Breast epithelium (tissue), 4 donors: ENCODE measurements around the gene PRRT4. TPM values are rescaled to one million over a fixed set of nuclear protein-coding genes. Genes with fewer than 3 reads are reported as not detected.
A peak's percentile ranks its signal among the peaks of the same experiment; 100 is the strongest.

Source experiments
- DNase-seq, 2 donors: peaks; one replicate each; pipeline ENCODE4 v3.0.0-alpha.2; 2019; ENCODE audit warnings: low spot score in 2 of 2
- H3K27ac ChIP-seq, 2 donors: fragments of 200-600 bp; sonication (generic) in 1 of 2; one replicate each; pipeline ENCODE4 v1.5.1; 2016 to 2019; ENCODE audit warnings: mild to moderate bottlenecking in 1 of 2
- H3K27me3 ChIP-seq, 2 donors: fragments of 200-600 bp; sonication (generic) in 1 of 2; one replicate each; pipeline versions ENCODE4 v1.5.1 to v1.6.0; 2017 to 2019; ENCODE audit warnings: control low read depth in 1 of 2, mild to moderate bottlenecking in 1 of 2
- H3K36me3 ChIP-seq: fragments of 200-600 bp; one replicate; pipeline ENCODE4 v1.5.1; 2019
- H3K4me1 ChIP-seq, 2 donors: fragments of 200-600 bp; sonication (generic); one replicate each; pipeline ENCODE4 v1.5.1; 2016 to 2019; ENCODE audit warnings: control low read depth in 1 of 2
- H3K4me3 ChIP-seq, 3 donors: fragments of 200-600 bp; sonication (generic); 1 replicate in 2 of 3; 2 replicates in 1 of 3; pipeline ENCODE4 v1.5.1; 2016 to 2019; ENCODE audit warnings: mild to moderate bottlenecking in 3 of 3, moderate library complexity in 2 of 3
- H3K9me3 ChIP-seq, 2 donors: fragments of 200-600 bp; sonication (generic) in 1 of 2; one replicate each; pipeline ENCODE4 v1.5.1; 2016 to 2019; ENCODE audit warnings: control low read depth in 1 of 2
- CTCF ChIP-seq, 3 donors: fragments of 450-650 bp; IDR thresholded peaks; one replicate each; pipeline ENCODE4 v1.5.1; 2016 to 2017; ENCODE audit warnings: antibody characterized with exemption in 3 of 3, mild to moderate bottlenecking in 3 of 3, moderate library complexity in 3 of 3
- POLR2A ChIP-seq: fragments of 450-650 bp; IDR thresholded peaks from one replicate; pipeline ENCODE4 v1.6.1; 2016; ENCODE audit warnings: antibody characterized with exemption, mild to moderate bottlenecking, moderate library complexity
- POLR2AphosphoS5 ChIP-seq, 3 donors: sonication (generic); formaldehyde crosslinking; IDR thresholded peaks; one replicate each; pipeline ENCODE4 v1.6.1; 2017; ENCODE audit warnings: antibody characterized with exemption in 3 of 3
- intact Hi-C: fragments of 100-400 bp; cut with DNase I; formaldehyde crosslinking; loops from one replicate; pipeline ENCODE4 v1.15.1; 2023; ENCODE audit warnings: low total_unique reads
- total RNA-seq, 3 donors: library from RNA; depleted of rRNA; stranded (reverse); fragments of >200 nt; gene quantifications; one replicate each; pipeline ENCODE4 v1.1.0, GENCODE V29; 2016

The PRRT4 gene
- total RNA-seq, 3 donors from 2014 or later = under 0.01 to 3.8 (median 0.44) TPM

- Histone ChIP-seq H3K27me3 (peaks cover 0 to 35% of the 10 kb centered on the region in 2 donors), H3K9me3 (no peaks in the 10 kb centered on the region), H3K4me3 (no peak overlapping the region), H3K27ac (no peak overlapping the region), H3K36me3 (no peaks in the 10 kb centered on the region), H3K4me1 (no peaks in the 10 kb centered on the region)
- DNase-seq = no peak
- TF ChIP-seq POLR2A (no peak), POLR2AphosphoS5 (IDR thresholded peaks at IDR 0.05) (no peak), CTCF (IDR thresholded peaks at IDR 0.05) (no peak)
- intact Hi-C loops = no loop called here
Measured at GRCh38 chr7:128353610-128354009, 7.9 kb downstream of the PRRT4 start.

- no peak overlapping the region for H3K27ac ChIP-seq
- intact Hi-C loops = no loop called here
- H3K9me3 ChIP-seq = no peaks in the 10 kb centered on the region
- peaks cover 0 to 35% of the 10 kb centered on the region in 2 donors for H3K27me3 ChIP-seq
- H3K4me3 ChIP-seq = no peak overlapping the region
- TF ChIP-seq POLR2A (no peak), POLR2AphosphoS5 (IDR thresholded peaks at IDR 0.05) (no peak), CTCF (IDR thresholded peaks at IDR 0.05) (no peak)
- no peak for DNase-seq
- no peaks in the 10 kb centered on the region for H3K4me1 ChIP-seq
- no peaks in the 10 kb centered on the region for H3K36me3 ChIP-seq
Measured at GRCh38 chr7:128353189-128353588, 8.3 kb downstream of the PRRT4 start.

DNA sequence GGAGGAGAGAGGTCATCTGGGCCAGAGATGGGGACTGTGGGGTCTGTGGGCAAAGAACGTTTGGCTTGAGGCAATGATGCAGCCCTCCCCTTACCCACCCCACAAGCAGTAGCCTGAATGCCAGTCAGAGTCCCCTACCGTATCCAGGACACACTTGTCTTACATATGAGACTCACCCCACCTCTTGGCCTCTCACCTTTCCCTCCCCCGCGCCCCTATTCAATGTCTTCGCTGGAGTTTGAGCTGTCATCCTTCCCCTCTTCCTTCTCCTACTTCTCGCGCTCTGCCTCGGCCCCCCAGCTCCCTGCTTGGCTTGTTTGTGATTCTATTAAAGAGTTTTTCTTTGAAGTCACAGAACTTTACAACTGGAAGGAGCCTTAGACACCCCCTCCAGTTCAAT lies 8.9 kb downstream of the PRRT4 start:
- H3K36me3 ChIP-seq = no peaks in the 10 kb centered on the region
- no peak overlapping the region for H3K27ac ChIP-seq
- no peaks in the 10 kb centered on the region for H3K4me1 ChIP-seq
- no peak for DNase-seq
- intact Hi-C loops = no loop called here
- H3K4me3 ChIP-seq = no peak overlapping the region
- H3K27me3 ChIP-seq = peaks cover 0 to 35% of the 10 kb centered on the region in 2 donors
- H3K9me3 ChIP-seq = no peaks in the 10 kb centered on the region
- no peak for TF ChIP-seq CTCF (IDR thresholded peaks at IDR 0.05)
- TF ChIP-seq POLR2AphosphoS5 (IDR thresholded peaks at IDR 0.05) = no peak

DNA sequence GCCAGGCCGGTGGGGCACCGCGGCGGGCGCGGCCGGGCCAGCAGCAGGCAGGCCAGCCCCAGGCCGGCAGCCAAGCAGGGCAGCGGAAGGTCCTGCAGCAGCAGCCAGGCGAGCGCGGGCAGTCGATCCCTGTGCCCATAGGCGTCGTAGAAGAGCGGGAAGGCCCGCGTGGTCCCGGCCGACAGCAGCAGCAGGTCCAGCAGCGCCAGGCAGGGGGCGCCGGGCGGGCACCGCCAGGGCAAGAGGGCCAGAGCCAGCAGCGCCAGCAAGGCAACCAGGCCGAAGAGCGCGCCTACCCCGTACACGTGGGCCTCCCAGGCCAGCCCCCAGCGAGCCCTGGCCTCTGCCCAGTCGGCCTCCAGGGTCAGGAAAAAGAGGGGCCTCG lies 9.3 kb downstream of the PRRT4 start:
- no peak for TF ChIP-seq POLR2A
- peak in 1 of 3 donors; percentile 56 for TF ChIP-seq CTCF (IDR thresholded peaks at IDR 0.05)
- no peak for TF ChIP-seq POLR2AphosphoS5 (IDR thresholded peaks at IDR 0.05)
- Histone ChIP-seq H3K4me1 (no peaks in the 10 kb centered on the region), H3K9me3 (no peaks in the 10 kb centered on the region), H3K36me3 (no peaks in the 10 kb centered on the region), H3K27ac (no peak overlapping the region), H3K4me3 (peak overlapping the region in 2 of 3 donors; percentile 38 to 61), H3K27me3 (peaks cover 0 to 35% of the 10 kb centered on the region in 2 donors)
- intact Hi-C loops = no loop called here
- DNase-seq = peak in 1 of 2 donors; percentile 55

- no peak for DNase-seq
- Histone ChIP-seq H3K36me3 (no peaks in the 10 kb centered on the region), H3K27me3 (peaks cover 0 to 35% of the 10 kb centered on the region in 2 donors), H3K9me3 (no peaks in the 10 kb centered on the region), H3K4me1 (no peaks in the 10 kb centered on the region), H3K4me3 (peak overlapping the region; percentile 21 to 61 (median 38)), H3K27ac (no peak overlapping the region)
- intact Hi-C loops = no loop called here
- TF ChIP-seq POLR2AphosphoS5 (IDR thresholded peaks at IDR 0.05) (no peak), POLR2A (no peak), CTCF (IDR thresholded peaks at IDR 0.05) (no peak)
Measured at GRCh38 chr7:128351296-128352152, 10.0 kb downstream of the PRRT4 start.
